ENCODE results near the gene ANKRD17.

Gene ANKRD17

GRCh38 chr4:73067971-73068394, 190.6 kb downstream of the ANKRD17 start:
- no peak for TF ChIP-seq CTCF (IDR thresholded peaks at IDR 0.05; ENCODE audit: low read length, missing control alignments)
- DNase-seq (ENCODE audit: low read depth): peak; percentile 7

GRCh38 chr4:73066928-73067327, 191.7 kb downstream of the ANKRD17 start:
- TF ChIP-seq CTCF (IDR thresholded peaks at IDR 0.05; ENCODE audit: low read length, missing control alignments): no peak
- no peak overlapping the region for H3K4me3 ChIP-seq (replicated peaks; ENCODE audit: low read depth, low read length)
- no peak for DNase-seq (ENCODE audit: low read depth)

More at GRCh38 chr4:73067971-73068394, 190.6 kb downstream of the ANKRD17 start:
- peak overlapping the region; percentile 75 for H3K4me3 ChIP-seq (replicated peaks; ENCODE audit: low read depth, low read length)

- no peak for TF ChIP-seq CTCF (IDR thresholded peaks at IDR 0.05; ENCODE audit: low read length, missing control alignments)
- no peak overlapping the region for H3K4me3 ChIP-seq (replicated peaks; ENCODE audit: low read depth, low read length)
- no peak for DNase-seq (ENCODE audit: low read depth)
Measured at GRCh38 chr4:73066445-73066844, 192.2 kb downstream of the ANKRD17 start.

GRCh38 chr4:73064536-73064935, 194.1 kb downstream of the ANKRD17 start:
- H3K4me3 ChIP-seq (replicated peaks; ENCODE audit: low read depth, low read length): no peak overlapping the region
- DNase-seq (ENCODE audit: low read depth): no peak
- no peak for TF ChIP-seq CTCF (IDR thresholded peaks at IDR 0.05; ENCODE audit: low read length, missing control alignments)

GRCh38 chr4:73055241-73055897, 203.2 kb downstream of the ANKRD17 start:
- no peak overlapping the region for H3K4me3 ChIP-seq (replicated peaks; ENCODE audit: low read depth, low read length)
- no peak for TF ChIP-seq CTCF (IDR thresholded peaks at IDR 0.05; ENCODE audit: low read length, missing control alignments)
- no peak for DNase-seq (ENCODE audit: low read depth)

GRCh38 chr4:73053974-73054480, 204.6 kb downstream of the ANKRD17 start:
- no peak for TF ChIP-seq CTCF (IDR thresholded peaks at IDR 0.05; ENCODE audit: low read length, missing control alignments)
- peak; percentile 14 for DNase-seq (ENCODE audit: low read depth)
- H3K4me3 ChIP-seq (replicated peaks; ENCODE audit: low read depth, low read length): no peak overlapping the region

- no peak overlapping the region for H3K4me3 ChIP-seq (replicated peaks; ENCODE audit: low read depth, low read length)
- TF ChIP-seq CTCF (IDR thresholded peaks at IDR 0.05; ENCODE audit: low read length, missing control alignments): no peak
- peak; percentile 12 for DNase-seq (ENCODE audit: low read depth)
Measured at GRCh38 chr4:73053076-73053475, 205.5 kb downstream of the ANKRD17 start.

All from fibroblast of pulmonary artery (primary cell).